SK-N-SH treated with all-trans-retinoic acid at 6 μM for 48 hours (cell line): ENCODE data around the gene SAMD10.

ENCODE experiments used
- ARNTL ChIP-seq: fragments of 450-650 bp; formaldehyde crosslinking; IDR thresholded peaks from 2 replicates; pipeline ENCODE4 v1.5.0; 2020; ENCODE audit warnings: low read depth, mild to moderate bottlenecking, moderate library complexity, borderline replicate concordance
- BACH2 ChIP-seq: fragments of 250-450 bp; sonication (Bioruptor Pico); IDR thresholded peaks from 2 replicates; pipeline ENCODE4 v1.9.0; 2021; ENCODE audit warnings: mild to moderate bottlenecking, borderline replicate concordance
- ESRRG ChIP-seq: fragments of 250-450 bp; sonication (Bioruptor Pico); IDR thresholded peaks from 2 replicates; pipeline ENCODE4 v1.6.1; 2021; ENCODE audit warnings: mild to moderate bottlenecking
- GLIS3 ChIP-seq: fragments of 250-450 bp; sonication (Bioruptor Pico); IDR thresholded peaks from 2 replicates; pipeline ENCODE4 v1.5.0; 2020; ENCODE audit warnings: mild to moderate bottlenecking, moderate library complexity
- OSR1 ChIP-seq: fragments of 250-450 bp; sonication (Bioruptor Pico); IDR thresholded peaks from 2 replicates; pipeline ENCODE4 v1.8.0; 2022; ENCODE audit warnings: moderate library complexity, mild to moderate bottlenecking, inconsistent platforms
- PPARA ChIP-seq: fragments of 250-450 bp; sonication (Bioruptor Pico); IDR thresholded peaks from 2 replicates; pipeline ENCODE4 v1.5.0; 2020; ENCODE audit warnings: mild to moderate bottlenecking, borderline replicate concordance
- RARB ChIP-seq: fragments of 250-450 bp; sonication (Bioruptor Pico); IDR thresholded peaks from 2 replicates; pipeline ENCODE4 v1.8.0; 2021; ENCODE audit warnings: mild to moderate bottlenecking, moderate library complexity
- SNAI2 ChIP-seq: fragments of 250-450 bp; sonication (Bioruptor Pico); IDR thresholded peaks from 2 replicates; pipeline ENCODE4 v1.5.0; 2020; ENCODE audit warnings: mild to moderate bottlenecking, moderate library complexity
- ZNF70 ChIP-seq: fragments of 450-650 bp; formaldehyde crosslinking; IDR thresholded peaks from 2 replicates; pipeline ENCODE4 v1.5.0; 2020; ENCODE audit warnings: mild to moderate bottlenecking, moderate library complexity
- TF ChIP-seq, protein P1 (sequence below): fragments of 250-450 bp; sonication (Bioruptor Pico); IDR thresholded peaks from 2 replicates; pipeline ENCODE4 v1.5.1; 2020; ENCODE audit warnings: low read depth, mild to moderate bottlenecking, moderate library complexity
- TF ChIP-seq, protein P2 (sequence below): fragments of 250-450 bp; sonication (Bioruptor Pico); IDR thresholded peaks from 2 replicates; pipeline ENCODE4 v1.8.0; 2020; ENCODE audit warnings: mild to moderate bottlenecking, moderate library complexity, borderline replicate concordance

DNA sequence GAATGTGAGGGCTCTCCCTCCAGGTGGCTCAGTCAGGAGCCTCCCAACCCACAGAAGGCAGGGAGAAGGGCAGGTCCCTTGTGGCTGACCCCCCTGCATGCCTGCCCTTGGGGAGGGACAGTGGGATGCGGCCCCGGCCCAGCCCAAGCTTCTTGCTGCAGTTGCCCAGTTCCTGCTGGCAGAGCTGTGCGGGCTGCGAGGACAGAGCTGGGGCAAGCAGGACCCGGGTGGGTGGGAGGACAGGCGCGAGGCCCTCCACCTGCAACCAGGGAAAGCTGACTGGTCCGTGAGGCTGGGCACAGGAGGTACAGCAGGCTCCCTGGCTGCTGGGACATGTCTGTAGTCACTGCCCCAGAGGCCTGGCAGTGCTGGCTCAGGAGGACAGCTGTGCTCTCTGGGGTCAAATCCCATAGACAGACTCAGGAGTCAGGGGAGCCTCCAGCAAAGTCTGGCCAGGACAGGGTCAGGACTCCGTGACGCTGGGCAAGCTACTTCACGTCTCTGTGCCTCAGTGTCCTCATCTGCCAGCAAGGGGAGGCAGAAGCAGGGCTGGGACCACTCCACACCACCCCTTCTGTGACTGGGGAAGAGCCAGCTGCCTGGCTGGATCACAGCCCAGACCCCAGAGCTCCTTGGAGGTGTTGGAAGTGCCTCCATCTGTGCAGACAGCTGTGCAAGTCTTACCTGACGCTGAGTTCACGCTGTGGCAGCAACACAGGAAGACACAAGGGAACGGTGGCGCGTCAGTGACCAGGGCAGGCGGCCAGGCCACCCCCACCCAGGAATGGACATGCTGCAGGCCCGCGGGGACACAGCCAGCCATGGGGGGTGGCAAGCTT, 36.3 kb downstream of the SAMD10 start:
- TF ChIP-seq SNAI2 (no peak), ZNF70 (CRISPR knock-in tag) (no peak), OSR1 (no peak), BACH2 (CRISPR knock-in tag) (no peak), RARB (CRISPR knock-in tag) (no peak), ESRRG (no peak), ARNTL (no peak), GLIS3 (no peak), PPARA (CRISPR knock-in tag) (no peak)
- TF ChIP-seq, protein P1, sequence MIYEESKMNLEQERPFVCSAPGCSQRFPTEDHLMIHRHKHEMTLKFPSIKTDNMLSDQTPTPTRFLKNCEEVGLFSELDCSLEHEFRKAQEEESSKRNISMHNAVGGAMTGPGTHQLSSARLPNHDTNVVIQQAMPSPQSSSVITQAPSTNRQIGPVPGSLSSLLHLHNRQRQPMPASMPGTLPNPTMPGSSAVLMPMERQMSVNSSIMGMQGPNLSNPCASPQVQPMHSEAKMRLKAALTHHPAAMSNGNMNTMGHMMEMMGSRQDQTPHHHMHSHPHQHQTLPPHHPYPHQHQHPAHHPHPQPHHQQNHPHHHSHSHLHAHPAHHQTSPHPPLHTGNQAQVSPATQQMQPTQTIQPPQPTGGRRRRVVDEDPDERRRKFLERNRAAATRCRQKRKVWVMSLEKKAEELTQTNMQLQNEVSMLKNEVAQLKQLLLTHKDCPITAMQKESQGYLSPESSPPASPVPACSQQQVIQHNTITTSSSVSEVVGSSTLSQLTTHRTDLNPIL (CRISPR knock-in tag) = no peak
- TF ChIP-seq, protein P2, sequence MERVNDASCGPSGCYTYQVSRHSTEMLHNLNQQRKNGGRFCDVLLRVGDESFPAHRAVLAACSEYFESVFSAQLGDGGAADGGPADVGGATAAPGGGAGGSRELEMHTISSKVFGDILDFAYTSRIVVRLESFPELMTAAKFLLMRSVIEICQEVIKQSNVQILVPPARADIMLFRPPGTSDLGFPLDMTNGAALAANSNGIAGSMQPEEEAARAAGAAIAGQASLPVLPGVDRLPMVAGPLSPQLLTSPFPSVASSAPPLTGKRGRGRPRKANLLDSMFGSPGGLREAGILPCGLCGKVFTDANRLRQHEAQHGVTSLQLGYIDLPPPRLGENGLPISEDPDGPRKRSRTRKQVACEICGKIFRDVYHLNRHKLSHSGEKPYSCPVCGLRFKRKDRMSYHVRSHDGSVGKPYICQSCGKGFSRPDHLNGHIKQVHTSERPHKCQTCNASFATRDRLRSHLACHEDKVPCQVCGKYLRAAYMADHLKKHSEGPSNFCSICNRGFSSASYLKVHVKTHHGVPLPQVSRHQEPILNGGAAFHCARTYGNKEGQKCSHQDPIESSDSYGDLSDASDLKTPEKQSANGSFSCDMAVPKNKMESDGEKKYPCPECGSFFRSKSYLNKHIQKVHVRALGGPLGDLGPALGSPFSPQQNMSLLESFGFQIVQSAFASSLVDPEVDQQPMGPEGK (CRISPR knock-in tag) = no peak
